ENCODE measurements around the gene PTX4.

The PTX4 gene

DNA sequence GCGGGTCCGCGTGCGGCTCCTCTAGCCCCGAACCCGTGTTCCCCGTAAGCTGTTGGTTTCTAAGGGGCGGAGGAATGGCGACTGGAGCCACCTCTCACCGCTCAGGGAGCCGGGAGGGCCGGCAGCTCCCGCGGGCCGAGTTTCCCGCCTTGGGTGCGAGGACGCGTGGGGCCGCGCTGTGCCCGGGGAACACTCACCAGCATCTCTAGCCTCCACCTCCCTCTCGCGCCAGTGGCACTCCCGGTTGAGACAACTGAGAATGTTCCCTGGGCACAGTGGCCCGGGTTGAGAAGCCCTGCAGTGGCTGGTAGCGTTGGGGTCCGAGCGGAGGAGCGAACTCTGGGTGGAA is 5.0 kb upstream of the PTX4 start:
- WGBS (ENCODE audit: extremely low coverage, insufficient coverage, insufficient read length), result no CpG with 5 or more reads among the region's 30 CpGs
- peak overlapping the region; percentile 21 for H2BK120ac ChIP-seq (ENCODE audit: insufficient read depth, low read length, poor library complexity)
- H3K27me3 ChIP-seq (ENCODE audit: insufficient read depth, low read length), result no peaks in the 10 kb centered on the region
- H2BK12ac ChIP-seq (ENCODE audit: low read length), result no peak overlapping the region
- no peak overlapping the region for H2BK5ac ChIP-seq (ENCODE audit: low read depth, low read length, poor library complexity)
- no peak overlapping the region for H3K27ac ChIP-seq (ENCODE audit: low read depth, low read length)
- peak overlapping the region; percentile 59 for H3K18ac ChIP-seq (ENCODE audit: low read length)
- H3K79me1 ChIP-seq (ENCODE audit: low read length), result peaks cover 10% of the 10 kb centered on the region
- peak overlapping the region; percentile 99 for H3K4me2 ChIP-seq (ENCODE audit: low read length)
- no peaks in the 10 kb centered on the region for H3K9me3 ChIP-seq (ENCODE audit: insufficient read depth, low read depth, low read length)
- peaks cover 6% of the 10 kb centered on the region for H3K79me2 ChIP-seq (ENCODE audit: control insufficient read depth, insufficient read depth, low read length, poor library complexity)
- peak overlapping the region; percentile 3 for H4K12ac ChIP-seq (ENCODE audit: low read depth, low read length)
- peak overlapping the region; percentile 71 for H4K91ac ChIP-seq (ENCODE audit: low read depth, low read length)
- peak overlapping the region; percentile 87 for H3K4me3 ChIP-seq (ENCODE audit: low read depth, low read length)
- peak in 1 of 2 donors; percentile 28 for DNase-seq
- H3K4me1 ChIP-seq (ENCODE audit: control insufficient read depth in 1 of 2, insufficient read depth in 2 of 2, low read length in 2 of 2), result peaks cover 10 to 13% of the 10 kb centered on the region in 2 experiments
- peaks cover 37 to 40% of the 10 kb centered on the region in 2 experiments for H3K36me3 ChIP-seq (ENCODE audit: control insufficient read depth in 1 of 2, insufficient read depth in 2 of 2, low read length in 2 of 2)
- H3K9ac ChIP-seq (ENCODE audit: low read length), result peak overlapping the region; percentile 77
- peak overlapping the region; percentile 17 for H2AK5ac ChIP-seq (ENCODE audit: low read length)
- H2AFZ ChIP-seq (ENCODE audit: insufficient read depth, low read length, poor library complexity), result peak overlapping the region; percentile 4
- peak overlapping the region; percentile 85 for H4K8ac ChIP-seq (ENCODE audit: low read depth, low read length)
- peak overlapping the region; percentile 80 for H3K4ac ChIP-seq (ENCODE audit: low read depth, low read length)
- peak overlapping the region; percentile 34 for H3K23ac ChIP-seq (ENCODE audit: low read length)
- peak overlapping the region; percentile 77 for H3K14ac ChIP-seq (ENCODE audit: low read length)

DNA sequence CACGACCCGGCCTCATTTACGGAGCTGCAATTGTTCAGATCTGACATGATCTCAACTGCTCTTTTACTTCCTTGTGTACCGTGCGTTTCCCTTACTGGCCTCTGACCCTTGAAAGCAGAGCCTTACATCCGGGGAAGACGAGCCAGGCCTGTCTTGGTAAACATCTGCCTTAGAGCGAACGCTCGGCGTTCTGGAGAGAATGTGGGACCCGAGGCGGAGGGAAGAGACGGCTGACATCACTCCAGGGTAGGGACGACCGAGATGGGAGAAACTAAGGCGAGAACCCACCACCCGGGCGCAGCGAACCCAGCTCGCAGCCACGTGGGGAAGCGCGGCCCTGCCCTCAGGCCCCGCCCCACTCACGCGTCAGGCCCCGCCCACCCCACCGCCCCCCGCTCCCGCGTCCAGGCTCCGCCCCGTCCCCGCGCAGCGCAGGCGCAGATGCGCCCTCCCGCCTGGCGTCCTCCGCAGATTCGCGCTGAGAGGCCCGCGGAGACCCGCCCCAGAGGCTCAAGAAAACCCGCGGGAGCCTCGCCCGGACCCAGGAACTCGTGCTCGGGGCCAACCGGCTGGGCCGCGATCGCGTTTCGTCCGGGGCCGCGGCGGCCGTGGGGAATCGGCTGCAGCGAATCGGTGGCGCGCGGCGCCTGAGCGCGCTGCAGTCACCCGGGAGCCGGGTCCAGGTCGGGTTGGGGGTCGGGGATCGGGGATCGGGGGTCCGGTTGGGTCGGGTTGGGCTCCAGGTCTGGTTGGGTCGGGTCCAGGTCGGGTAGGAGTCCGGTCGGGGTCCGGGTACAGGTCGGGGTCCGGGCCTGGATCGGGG is 4.4 kb upstream of the PTX4 start, which contains the start of gene TELO2:
Gene TELO2 (plus strand): TSS at position 438 of the 823 bp plus-strand sequence. CDS start 922 bp downstream, outside the sequence.
- H4K12ac ChIP-seq (ENCODE audit: low read depth, low read length), result peak within 1 kb of the TSS; percentile 91
- H3K23ac ChIP-seq (ENCODE audit: low read length), result peak within 1 kb of the TSS; percentile 34
- H2AFZ ChIP-seq (ENCODE audit: insufficient read depth, low read length, poor library complexity), result peak within 1 kb of the TSS; percentile 74
- peak within 1 kb of the TSS; percentile 99 for H3K4me2 ChIP-seq (ENCODE audit: low read length)
- H3K79me1 ChIP-seq (ENCODE audit: low read length), result peaks cover 10% of the 10 kb centered on the region
- peak within 1 kb of the TSS; percentile 77 for H3K14ac ChIP-seq (ENCODE audit: low read length)
- H2BK12ac ChIP-seq (ENCODE audit: low read length), result no peak within 1 kb of the TSS
- H4K8ac ChIP-seq (ENCODE audit: low read depth, low read length), result peak within 1 kb of the TSS; percentile 91
- H3K27me3 ChIP-seq (ENCODE audit: insufficient read depth, low read length), result no peaks in the 10 kb centered on the region
- peak; percentile 70 to 92 for DNase-seq
- H4K91ac ChIP-seq (ENCODE audit: low read depth, low read length), result peak within 1 kb of the TSS; percentile 75
- H3K79me2 ChIP-seq (ENCODE audit: control insufficient read depth, insufficient read depth, low read length, poor library complexity), result peaks cover 6% of the 10 kb centered on the region
- peak within 1 kb of the TSS; percentile 87 for H3K4me3 ChIP-seq (ENCODE audit: low read depth, low read length)
- no CpG with 5 or more reads among the region's 89 CpGs for WGBS (ENCODE audit: extremely low coverage, insufficient coverage, insufficient read length)
- peak within 1 kb of the TSS; percentile 87 for H2BK5ac ChIP-seq (ENCODE audit: low read depth, low read length, poor library complexity)
- peak within 1 kb of the TSS; percentile 80 for H3K4ac ChIP-seq (ENCODE audit: low read depth, low read length)
- H2BK120ac ChIP-seq (ENCODE audit: insufficient read depth, low read length, poor library complexity), result peak within 1 kb of the TSS; percentile 79
- H2AK5ac ChIP-seq (ENCODE audit: low read length), result peak within 1 kb of the TSS; percentile 77
- peaks cover 10 to 13% of the 10 kb centered on the region in 2 experiments for H3K4me1 ChIP-seq (ENCODE audit: control insufficient read depth in 1 of 2, insufficient read depth in 2 of 2, low read length in 2 of 2)
- H3K18ac ChIP-seq (ENCODE audit: low read length), result peak within 1 kb of the TSS; percentile 59
- H3K27ac ChIP-seq (ENCODE audit: low read depth, low read length), result peak within 1 kb of the TSS; percentile 54
- peaks cover 36 to 37% of the 10 kb centered on the region in 2 experiments for H3K36me3 ChIP-seq (ENCODE audit: control insufficient read depth in 1 of 2, insufficient read depth in 2 of 2, low read length in 2 of 2)
- H3K9me3 ChIP-seq (ENCODE audit: insufficient read depth, low read depth, low read length), result no peaks in the 10 kb centered on the region
- H3K9ac ChIP-seq (ENCODE audit: low read length), result peak within 1 kb of the TSS; percentile 90

DNA sequence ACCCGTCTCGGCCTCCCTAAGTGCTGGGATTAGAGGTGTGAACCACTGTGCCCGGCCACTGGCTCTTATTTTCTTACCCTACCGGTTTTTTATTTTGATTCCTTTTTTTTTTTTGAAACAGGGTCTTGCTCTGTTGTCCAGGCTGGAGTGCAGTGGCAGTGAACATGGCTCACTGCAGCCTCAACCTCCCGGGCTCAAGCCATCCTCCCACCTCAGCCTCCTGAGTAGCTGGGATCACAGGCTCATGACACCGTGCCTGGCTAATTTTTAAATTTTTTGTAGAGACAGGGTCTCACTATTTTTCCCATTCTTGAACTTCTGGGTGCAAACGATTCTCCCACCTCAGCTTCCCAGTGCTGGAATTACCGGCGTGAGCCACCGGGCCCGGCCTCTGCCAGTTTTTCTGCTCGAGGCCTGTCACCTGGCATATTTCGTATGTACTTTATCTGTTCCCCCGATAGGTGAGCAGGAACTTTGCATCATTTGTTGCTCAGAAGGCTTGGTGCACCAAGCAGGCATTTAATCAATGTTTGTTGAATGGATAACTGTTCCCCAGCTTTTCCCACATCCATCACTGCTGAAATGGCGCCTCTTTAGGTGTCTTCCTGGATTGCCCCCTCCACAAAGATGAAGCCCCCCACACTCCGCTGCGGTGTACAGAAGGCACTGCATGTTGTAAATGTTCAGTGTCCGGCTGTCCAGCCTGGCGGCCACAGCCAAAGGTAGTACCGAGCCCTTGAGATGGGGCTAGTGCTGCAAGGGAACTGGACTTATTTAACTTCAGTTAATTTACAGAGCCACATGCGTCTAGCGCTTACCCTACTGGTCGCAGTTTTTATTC is 3.6 kb upstream of the PTX4 start:
- H2BK5ac ChIP-seq (ENCODE audit: low read depth, low read length, poor library complexity), result peak overlapping the region; percentile 16
- DNase-seq, result no peak
- H3K18ac ChIP-seq (ENCODE audit: low read length), result no peak overlapping the region
- WGBS (ENCODE audit: extremely low coverage, insufficient coverage, insufficient read length), result no CpG with 5 or more reads among the region's 23 CpGs
- H3K36me3 ChIP-seq (ENCODE audit: control insufficient read depth in 1 of 2, insufficient read depth in 2 of 2, low read length in 2 of 2), result peaks cover 30 to 31% of the 10 kb centered on the region in 2 experiments
- H4K12ac ChIP-seq (ENCODE audit: low read depth, low read length), result peak overlapping the region; percentile 91
- H2AFZ ChIP-seq (ENCODE audit: insufficient read depth, low read length, poor library complexity), result peak overlapping the region; percentile 74
- peak overlapping the region; percentile 77 for H2AK5ac ChIP-seq (ENCODE audit: low read length)
- H4K91ac ChIP-seq (ENCODE audit: low read depth, low read length), result peak overlapping the region; percentile 75
- H3K14ac ChIP-seq (ENCODE audit: low read length), result peak overlapping the region; percentile 54
- H3K9ac ChIP-seq (ENCODE audit: low read length), result no peak overlapping the region
- H4K8ac ChIP-seq (ENCODE audit: low read depth, low read length), result peak overlapping the region; percentile 91
- H3K79me1 ChIP-seq (ENCODE audit: low read length), result peaks cover 10% of the 10 kb centered on the region
- H3K9me3 ChIP-seq (ENCODE audit: insufficient read depth, low read depth, low read length), result no peaks in the 10 kb centered on the region
- H3K4ac ChIP-seq (ENCODE audit: low read depth, low read length), result peak overlapping the region; percentile 50
- peak overlapping the region; percentile 99 for H3K4me2 ChIP-seq (ENCODE audit: low read length)
- no peak overlapping the region for H2BK12ac ChIP-seq (ENCODE audit: low read length)
- H3K4me1 ChIP-seq (ENCODE audit: control insufficient read depth in 1 of 2, insufficient read depth in 2 of 2, low read length in 2 of 2), result peaks cover 10 to 13% of the 10 kb centered on the region in 2 experiments
- peak overlapping the region; percentile 75 for H3K4me3 ChIP-seq (ENCODE audit: low read depth, low read length)
- H3K23ac ChIP-seq (ENCODE audit: low read length), result no peak overlapping the region
- H2BK120ac ChIP-seq (ENCODE audit: insufficient read depth, low read length, poor library complexity), result no peak overlapping the region
- peaks cover 6% of the 10 kb centered on the region for H3K79me2 ChIP-seq (ENCODE audit: control insufficient read depth, insufficient read depth, low read length, poor library complexity)
- peak overlapping the region; percentile 54 for H3K27ac ChIP-seq (ENCODE audit: low read depth, low read length)
- no peaks in the 10 kb centered on the region for H3K27me3 ChIP-seq (ENCODE audit: insufficient read depth, low read length)

- H3K9ac ChIP-seq (ENCODE audit: low read length), result no peak overlapping the region
- no CpG with 5 or more reads among the region's 12 CpGs for WGBS (ENCODE audit: extremely low coverage, insufficient coverage, insufficient read length)
- H3K14ac ChIP-seq (ENCODE audit: low read length), result no peak overlapping the region
These were observed 2.6 kb upstream of the PTX4 start for GRCh38 chr16:1491327-1491726.

More at GRCh38 chr16:1491327-1491726, 2.6 kb upstream of the PTX4 start:
- peaks cover 10 to 13% of the 10 kb centered on the region in 2 experiments for H3K4me1 ChIP-seq (ENCODE audit: control insufficient read depth in 1 of 2, insufficient read depth in 2 of 2, low read length in 2 of 2)
- H3K79me1 ChIP-seq (ENCODE audit: low read length), result peaks cover 10% of the 10 kb centered on the region
- DNase-seq, result no peak
- H3K27me3 ChIP-seq (ENCODE audit: insufficient read depth, low read length), result no peaks in the 10 kb centered on the region
- H2AFZ ChIP-seq (ENCODE audit: insufficient read depth, low read length, poor library complexity), result no peak overlapping the region
- H3K9me3 ChIP-seq (ENCODE audit: insufficient read depth, low read depth, low read length), result no peaks in the 10 kb centered on the region
- H2BK120ac ChIP-seq (ENCODE audit: insufficient read depth, low read length, poor library complexity), result no peak overlapping the region
- H3K18ac ChIP-seq (ENCODE audit: low read length), result no peak overlapping the region
- no peak overlapping the region for H4K12ac ChIP-seq (ENCODE audit: low read depth, low read length)
- no peak overlapping the region for H3K23ac ChIP-seq (ENCODE audit: low read length)
- H2BK5ac ChIP-seq (ENCODE audit: low read depth, low read length, poor library complexity), result no peak overlapping the region
- H2BK12ac ChIP-seq (ENCODE audit: low read length), result no peak overlapping the region
- H2AK5ac ChIP-seq (ENCODE audit: low read length), result no peak overlapping the region
- no peak overlapping the region for H3K4me2 ChIP-seq (ENCODE audit: low read length)
- no peak overlapping the region for H4K91ac ChIP-seq (ENCODE audit: low read depth, low read length)
- no peak overlapping the region for H3K4me3 ChIP-seq (ENCODE audit: low read depth, low read length)
- no peak overlapping the region for H3K4ac ChIP-seq (ENCODE audit: low read depth, low read length)
- H3K27ac ChIP-seq (ENCODE audit: low read depth, low read length), result no peak overlapping the region
- H3K79me2 ChIP-seq (ENCODE audit: control insufficient read depth, insufficient read depth, low read length, poor library complexity), result peaks cover 6% of the 10 kb centered on the region
- H4K8ac ChIP-seq (ENCODE audit: low read depth, low read length), result no peak overlapping the region
- H3K36me3 ChIP-seq (ENCODE audit: control insufficient read depth in 1 of 2, insufficient read depth in 2 of 2, low read length in 2 of 2), result peaks cover 20 to 22% of the 10 kb centered on the region in 2 experiments

Measured in trophoblast cell (in vitro differentiated cells and primary cell).